ENCODE results near the gene PBOV1.
"Not testable (repeated sequence)": the region's sequence is repeated elsewhere in the genome, so short reads cannot be mapped to it uniquely, and the experiment has no call there.

Gene PBOV1

DNA sequence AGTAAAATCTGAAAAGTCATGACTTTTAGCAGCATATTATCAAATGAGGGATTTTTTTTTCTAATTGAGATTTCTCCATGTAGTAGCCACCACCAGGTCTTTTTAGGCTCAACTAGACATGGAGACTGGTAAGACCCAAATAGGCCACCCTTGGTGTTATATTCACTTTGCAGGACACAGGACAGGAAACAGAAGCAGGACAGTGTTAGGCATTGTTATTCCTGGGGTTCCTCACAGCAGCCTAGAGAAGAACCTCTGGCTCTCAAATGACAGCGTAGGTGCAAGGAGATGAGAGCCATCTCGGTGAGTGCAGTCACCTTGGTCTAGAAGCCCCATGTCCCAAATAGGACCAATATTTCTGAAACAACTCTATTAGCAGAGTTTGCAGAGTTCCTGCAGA, 19.2 kb upstream of the PBOV1 start:
- no peak for DNase-seq (ENCODE audit: low spot score)

DNA sequence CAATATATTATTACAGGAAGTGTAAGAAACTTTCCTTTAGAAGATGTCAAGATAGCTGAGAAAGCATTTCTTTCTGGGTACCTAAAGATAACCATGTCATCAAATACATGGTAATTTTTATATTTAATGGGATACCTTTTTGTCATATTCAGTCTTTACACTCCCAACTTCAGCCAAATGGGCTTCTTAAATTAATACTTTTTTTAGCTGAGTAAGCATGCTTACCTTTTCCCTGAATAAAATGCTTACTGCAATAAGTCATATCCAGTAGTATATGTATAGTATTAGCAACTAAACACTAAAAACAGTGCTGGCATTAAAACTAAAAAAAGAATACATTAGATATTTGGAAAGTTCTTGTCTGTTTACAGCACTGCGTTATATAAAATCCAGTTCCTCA, 17.4 kb upstream of the PBOV1 start:
- DNase-seq (ENCODE audit: low spot score), result no peak

DNA sequence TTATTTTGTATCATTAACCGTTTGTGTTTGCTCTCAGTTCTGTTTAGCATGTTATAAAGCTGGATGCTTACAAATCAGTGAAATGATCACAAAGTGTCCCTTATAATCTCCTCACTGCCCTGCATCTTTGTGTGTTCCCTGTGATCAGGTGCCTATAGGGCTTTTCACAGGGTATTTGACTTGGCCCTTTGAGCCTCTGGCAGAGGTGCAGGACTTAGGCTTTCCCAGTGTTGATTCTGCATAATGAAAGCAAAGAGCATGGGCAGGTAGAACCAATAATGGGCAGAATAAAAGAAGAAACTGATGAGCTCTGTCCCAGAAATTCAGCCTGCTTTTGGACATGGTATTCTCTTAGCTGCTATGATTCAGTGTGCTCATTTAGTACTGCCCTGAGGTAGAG, 16.9 kb upstream of the PBOV1 start:
- DNase-seq (ENCODE audit: low spot score), result no peak

DNA sequence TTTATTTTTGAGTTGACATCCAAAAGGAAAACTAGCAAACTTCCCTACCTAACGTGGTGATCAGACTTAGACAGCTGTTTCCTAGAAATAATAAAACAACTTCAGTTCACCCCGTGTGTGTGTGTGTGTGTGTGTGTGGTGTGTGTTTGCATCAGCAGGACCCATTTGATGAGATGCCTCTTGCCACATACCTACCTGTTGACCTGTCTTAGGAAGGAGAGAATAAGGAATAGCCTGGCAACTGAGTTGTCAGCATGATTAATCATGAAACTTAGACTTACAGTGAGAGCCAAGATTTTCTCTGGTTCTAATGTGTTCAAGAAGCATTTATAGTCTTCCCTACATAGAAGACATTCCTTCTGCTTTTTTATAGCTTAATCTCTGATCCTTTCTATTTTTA, 16.1 kb upstream of the PBOV1 start:
- DNase-seq (ENCODE audit: low spot score), result no peak

DNA sequence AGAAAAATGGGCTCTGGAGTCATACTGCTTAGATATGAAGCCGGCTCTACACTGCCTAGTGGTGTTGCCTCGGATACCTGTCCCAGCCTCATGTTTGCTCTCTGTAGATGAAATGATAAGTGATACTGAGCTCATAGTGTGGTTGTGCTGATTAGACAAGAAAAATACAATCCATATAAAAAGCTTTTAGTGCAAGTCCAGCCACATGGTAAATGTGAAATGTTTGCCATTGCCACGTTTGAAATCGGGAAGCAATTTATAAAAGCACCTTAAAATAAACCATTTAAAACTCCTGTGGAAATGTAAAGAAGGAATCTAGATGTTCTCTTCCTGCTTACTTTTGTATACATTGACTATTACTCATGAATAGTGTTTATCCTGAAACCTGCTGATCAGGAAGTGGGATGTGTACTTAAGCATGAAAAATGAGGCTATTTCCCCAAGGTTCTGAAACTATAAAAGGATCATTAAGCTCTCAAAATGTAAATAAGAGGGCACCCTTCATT, 13.1 kb upstream of the PBOV1 start:
- DNase-seq (ENCODE audit: low spot score), result no peak

DNA sequence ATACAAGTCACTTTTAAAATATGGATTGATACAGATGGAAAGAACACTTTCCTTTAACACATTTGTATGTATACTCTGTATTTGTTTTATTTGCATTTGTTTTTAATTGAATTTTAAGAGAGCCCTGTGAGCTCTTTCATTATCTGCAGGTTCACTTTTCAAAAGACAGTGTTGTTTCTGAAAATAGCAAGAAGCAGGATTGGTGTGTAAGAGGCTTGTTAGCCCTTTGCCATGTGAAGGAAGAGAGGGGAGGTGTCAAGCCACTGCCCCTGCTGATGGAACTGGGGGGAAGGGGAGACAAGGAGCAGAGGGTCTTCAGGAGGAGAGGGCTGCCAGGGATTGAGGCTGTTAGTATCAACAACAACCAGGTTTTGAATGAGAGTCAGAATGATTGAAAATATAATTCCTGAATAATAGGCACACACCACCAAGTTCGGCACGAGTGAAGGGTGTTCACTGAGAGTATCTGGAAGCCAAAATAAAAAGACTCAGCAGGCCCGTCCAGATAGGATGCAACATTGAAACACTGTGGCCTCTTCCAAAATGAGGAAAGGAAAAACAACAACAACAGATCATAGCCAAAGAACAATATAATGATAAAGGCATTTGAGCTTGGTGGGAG, 12.6 kb upstream of the PBOV1 start:
- DNase-seq (ENCODE audit: low spot score), result no peak

DNA sequence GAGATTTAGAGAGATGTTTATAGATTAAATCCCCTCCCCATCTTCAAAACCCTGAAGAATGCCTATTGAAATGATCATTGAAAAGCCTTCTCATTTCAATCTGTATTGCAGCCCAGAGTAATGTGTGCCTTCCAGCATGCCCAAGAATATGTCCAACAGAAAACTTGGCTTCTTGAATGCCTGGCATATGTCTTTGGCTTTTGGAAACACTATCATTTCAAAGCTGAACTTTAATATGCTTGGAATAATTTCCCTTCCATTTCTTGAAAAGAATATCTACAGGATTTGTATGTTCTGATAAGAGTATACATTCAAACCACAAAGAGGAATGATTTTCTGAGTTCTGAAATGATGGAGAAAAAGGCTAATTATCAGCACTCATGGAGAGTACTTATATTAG, 11.9 kb upstream of the PBOV1 start:
- DNase-seq (ENCODE audit: low spot score), result no peak

DNA sequence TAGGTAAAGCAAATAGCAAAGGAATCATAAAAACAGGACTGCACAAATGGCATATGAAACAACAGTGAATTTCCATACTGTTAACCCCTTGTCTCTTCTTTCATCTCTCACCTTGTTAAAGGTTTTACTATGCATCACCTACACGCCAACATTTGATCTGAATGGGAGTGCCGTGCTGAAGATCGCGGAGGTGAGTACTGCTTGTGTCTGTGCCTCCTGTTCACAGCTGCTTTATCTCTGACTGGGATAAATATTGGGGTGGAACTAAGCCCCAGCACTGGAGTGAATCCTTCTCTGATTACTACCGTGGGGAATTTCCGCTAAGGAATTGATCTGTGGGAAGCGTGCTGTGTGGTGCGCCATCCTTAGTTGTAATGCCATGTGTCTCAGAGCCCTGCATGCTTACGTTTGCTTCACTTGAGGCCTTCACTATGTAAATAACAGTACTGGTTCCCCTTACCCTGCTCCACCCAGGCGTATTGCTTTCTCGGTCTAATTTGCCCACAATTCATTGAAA, 11.4 kb upstream of the PBOV1 start:
- DNase-seq (ENCODE audit: low spot score), result no peak

DNA sequence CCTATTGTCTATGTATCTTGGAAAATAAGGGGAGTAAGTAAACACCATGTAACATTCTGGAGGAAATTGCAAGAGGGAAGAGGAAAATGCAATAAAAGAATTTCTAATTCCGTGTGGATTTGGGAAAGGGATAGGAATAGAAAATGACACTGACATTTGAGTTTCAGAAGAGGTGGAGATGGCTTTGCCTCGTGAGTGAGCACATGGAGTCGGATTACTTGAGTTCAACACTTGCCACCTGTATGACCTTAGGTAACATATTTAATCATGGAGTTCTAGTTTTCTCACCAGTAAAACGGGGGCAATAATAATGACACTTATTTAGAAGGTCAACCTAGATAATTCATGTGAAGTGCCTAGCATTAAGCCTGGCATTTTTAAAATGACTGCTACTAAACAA, 10.8 kb upstream of the PBOV1 start:
- DNase-seq (ENCODE audit: low spot score), result no peak

DNA sequence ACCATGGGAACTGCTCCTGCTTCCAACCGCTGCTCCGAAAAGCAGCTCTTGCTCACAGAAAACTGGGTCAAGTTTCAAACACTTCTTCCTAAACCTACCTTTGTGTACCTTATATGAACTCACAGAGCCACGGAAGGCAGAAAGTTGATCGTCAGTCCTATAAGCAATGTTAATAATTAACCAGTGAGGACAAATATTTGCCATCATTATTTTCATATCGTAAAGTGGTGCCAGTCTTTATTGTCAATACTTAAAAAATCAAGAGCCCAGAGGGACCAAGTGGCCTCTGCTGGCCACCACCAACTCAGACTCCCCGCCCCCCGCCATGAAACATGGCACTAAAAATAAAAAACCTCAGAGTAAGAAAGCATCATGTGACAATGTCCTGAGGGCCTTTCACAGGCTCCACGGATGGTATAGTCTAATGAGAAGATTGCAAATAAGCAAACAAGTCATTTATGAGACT, 9.1 kb upstream of the PBOV1 start:
- no peak for DNase-seq (ENCODE audit: low spot score)

DNA sequence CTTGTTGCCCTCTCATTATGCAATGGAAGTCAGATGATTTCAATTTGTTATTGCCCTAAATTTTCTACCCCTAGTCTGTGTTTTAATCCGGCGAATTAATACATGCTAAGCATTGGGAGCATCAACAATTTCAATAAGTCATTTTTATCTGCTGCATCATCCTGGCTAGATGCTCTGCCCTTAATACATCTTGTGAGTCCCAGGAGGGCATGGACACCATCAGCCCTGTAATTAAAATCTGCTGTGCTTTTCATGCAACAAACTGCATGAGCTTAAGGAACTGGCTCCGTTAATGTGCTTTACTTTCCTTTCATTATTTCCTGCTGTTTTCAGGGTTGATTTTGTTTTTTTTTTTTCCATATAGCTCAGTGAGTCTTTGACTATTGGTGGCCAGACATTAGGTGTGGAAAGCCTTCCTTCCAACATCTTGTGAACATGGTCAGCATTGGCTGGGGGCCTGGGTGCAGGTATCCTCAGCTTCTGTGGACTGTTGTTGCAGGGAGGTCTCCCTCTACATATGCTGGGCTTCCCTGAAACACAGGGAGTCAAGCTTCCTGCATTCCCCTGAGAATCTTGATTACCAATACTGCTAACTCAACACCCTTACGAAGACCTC, 8.5 kb upstream of the PBOV1 start:
- DNase-seq (ENCODE audit: low spot score), result no peak

DNA sequence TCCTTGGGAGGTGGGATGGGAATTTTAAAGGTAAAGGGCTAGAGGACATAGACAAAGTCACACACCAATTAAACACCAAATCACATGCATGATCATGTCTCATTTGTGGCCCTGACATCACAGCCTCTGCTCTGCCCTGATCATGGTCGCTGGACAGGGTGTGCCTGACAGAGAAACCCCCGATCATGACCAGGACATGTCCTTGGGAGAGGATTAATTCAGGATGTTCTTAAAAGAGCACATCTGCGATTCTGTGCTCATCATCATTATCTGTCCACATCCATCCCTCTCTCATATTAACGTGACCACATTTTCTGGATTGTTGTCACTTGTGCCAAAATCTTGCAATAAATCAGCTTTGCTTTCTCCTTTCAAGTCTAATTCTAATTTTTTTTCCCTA, 7.7 kb upstream of the PBOV1 start:
- no peak for DNase-seq (ENCODE audit: low spot score)

DNA sequence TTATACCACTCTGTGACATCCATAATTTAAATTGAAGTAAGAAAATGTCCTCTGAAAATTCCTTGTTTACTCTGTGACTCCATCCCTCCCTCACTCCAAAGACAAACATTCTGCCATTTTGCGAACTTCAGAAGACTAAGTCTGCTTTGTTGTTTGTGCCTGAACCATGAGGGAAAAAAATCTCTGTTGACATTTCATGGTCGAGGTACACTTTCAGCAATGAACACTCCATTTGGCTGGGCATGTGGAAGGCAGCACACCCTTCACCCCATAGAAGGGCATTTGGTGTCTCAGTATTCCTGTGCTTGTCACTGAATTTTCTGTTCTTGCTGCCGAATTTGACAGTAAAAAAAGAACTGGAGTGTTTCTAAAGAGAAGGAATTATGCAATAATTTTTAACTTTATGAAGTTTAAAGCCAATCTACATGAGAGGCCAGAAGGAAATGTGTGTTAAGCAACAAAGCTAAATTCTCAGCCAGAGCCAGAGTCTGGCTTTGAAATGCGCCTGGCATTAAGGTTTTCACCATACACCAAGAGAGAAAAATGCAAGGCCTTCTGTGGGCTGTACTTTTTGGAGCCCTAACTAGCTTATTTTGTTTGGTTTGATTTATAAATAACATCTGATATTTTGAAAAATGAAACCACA, 4.7 kb upstream of the PBOV1 start:
- no peak for DNase-seq (ENCODE audit: low spot score)

DNA sequence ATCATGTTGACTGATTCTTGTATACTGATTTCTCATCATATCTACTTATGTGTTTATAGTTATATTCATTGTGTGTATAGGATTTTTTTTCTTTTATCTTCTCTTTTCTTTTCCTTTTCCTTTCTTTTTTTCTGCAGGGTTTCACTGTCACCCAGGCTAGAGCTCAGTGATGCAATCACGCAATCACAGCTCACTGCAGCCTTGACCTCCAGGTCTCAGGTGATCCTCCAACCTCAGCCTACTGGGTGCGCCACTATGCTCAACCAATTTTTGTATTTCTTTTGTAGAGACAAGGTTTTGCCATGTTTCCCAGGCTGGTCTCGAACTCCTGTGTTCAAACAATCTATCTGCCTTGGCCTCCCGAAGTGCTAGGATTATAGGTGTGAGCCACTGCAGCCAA, 1.6 kb upstream of the PBOV1 start:
- DNase-seq (ENCODE audit: low spot score), result no peak

DNA sequence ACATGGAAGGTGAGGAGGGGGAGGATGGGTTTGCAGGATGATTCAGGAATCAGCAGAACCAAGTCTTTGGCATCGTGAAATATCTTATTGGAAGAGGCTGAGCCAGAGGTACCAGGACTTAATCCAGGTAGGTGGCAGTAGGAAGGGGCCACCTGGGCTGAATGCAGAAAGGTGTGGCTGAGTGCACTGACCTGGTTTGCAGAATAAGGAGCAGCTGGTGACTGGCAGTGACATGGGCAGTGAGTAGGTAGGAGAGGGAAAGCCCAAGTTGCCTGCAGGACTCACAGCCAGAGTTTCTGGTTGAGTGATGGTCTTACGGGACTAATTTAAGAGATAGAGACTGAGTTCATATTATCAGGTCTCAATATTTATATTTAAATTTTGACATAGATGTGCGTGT, 1.1 kb upstream of the PBOV1 start:
- DNase-seq (ENCODE audit: low spot score), result no peak

DNA sequence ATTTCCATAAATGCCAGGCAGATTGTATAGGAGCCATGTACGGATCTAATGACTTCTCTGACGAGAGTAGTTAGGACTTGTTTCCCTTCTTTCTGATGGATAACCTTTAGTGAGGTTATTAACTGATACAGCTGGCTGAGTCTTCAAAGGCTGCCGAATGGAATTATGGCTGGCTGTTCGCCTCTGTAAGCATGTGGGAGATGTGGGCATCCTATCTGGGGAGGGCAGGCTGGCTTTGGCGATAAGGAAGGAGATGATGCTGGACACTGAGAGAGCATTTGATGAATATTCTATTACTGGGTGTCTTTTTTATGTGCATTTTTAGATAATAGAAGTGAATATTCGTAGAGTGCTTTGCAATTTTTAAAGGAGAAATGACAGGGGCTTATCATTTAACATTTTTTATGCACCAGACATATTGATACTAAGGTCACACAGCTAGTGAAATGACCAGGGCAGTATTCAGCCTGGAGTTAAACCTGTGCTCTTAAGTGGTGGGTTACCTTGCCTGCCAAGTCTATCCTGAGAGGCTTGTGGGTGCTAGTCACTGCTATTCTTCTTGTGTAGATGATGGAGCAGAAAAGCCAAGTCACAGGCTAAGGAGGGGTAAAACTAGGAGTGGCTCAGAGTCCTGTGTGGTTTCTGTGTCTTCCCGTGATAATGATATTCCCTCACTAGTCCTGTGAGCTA, 3.1 kb downstream of the PBOV1 start:
- DNase-seq (ENCODE audit: low spot score), result no peak

DNA sequence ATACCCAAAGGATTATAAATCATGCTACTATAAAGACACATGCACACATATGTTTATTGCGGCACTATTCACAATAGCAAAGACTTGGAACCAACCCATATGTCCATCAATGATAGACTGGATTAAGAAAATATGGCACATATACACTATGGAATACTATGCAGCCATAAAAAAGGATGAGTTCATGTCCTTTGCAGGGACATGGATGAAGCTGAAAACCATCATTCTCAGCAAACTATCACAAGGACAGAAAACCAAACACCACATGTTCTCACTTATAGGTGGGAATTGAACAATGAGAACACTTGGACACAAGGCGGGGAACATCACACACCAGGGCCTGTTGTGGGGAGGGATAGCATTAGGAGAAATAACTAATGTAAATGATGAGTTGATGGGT, 5.8 kb downstream of the PBOV1 start:
- DNase-seq (ENCODE audit: low spot score), result not testable (repeated sequence)

DNA sequence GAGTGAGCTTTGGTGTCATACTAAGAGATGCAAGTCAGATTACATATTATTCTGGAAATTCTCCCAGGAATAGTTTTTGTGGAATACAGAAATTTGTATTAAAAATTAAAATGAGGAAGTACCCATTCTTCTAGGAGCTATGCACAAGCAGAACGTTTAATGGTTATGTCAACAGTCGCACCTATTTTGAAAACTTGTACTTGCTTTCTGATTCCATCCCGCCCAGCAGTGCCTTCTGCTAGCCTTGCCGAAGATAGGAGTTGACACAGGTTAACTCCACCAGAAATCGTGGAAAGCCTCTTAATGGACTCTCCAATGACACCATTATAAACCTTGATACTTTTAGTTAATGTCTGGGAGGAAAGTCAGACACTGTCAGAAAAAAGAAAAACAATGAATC, 6.7 kb downstream of the PBOV1 start:
- DNase-seq (ENCODE audit: low spot score), result no peak

DNA sequence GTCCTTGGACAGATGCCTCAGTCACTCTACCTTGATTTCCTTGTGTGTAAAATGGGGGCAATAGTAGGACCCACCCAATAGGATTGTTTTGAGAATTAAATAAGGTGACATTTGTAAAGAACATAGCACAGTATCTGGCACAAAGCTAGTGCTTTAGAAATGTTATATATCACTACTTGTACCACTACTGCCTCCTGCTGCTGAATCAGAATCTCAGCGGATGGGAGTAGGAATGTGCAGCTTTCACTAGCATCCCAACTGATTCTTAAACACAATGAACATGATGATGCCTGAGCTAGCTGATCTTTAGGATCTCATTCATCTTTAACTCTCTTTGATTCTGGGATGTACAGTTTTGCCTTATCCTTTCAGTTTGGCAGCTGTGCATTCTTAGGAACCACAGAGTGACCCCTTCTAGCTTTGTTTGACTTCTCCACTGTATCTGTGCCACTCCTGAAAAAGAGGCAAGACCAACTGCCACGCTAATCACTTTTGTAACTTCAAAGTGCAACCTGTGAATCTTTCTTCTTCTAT, 7.2 kb downstream of the PBOV1 start:
- DNase-seq (ENCODE audit: low spot score), result no peak

DNA sequence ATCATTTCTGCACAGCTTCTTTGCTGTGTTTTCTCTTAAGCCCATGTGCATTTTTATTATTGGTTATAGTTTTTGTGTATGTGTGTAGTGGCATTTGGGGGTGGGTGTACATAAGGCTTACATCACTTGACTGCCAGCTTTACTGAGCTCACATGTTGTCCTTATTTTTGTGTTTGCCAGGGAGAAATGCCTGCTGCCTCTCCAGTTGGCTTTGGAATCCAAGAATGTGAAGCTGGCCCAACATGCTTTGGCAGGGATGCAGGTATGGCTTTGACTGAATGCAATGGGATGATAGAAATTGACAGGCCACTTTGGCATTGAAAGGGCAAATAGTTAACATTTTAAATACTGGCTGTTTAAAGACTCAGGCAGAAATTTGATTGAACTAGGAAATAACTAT, 11.4 kb downstream of the PBOV1 start:
- DNase-seq (ENCODE audit: low spot score), result no peak

DNA sequence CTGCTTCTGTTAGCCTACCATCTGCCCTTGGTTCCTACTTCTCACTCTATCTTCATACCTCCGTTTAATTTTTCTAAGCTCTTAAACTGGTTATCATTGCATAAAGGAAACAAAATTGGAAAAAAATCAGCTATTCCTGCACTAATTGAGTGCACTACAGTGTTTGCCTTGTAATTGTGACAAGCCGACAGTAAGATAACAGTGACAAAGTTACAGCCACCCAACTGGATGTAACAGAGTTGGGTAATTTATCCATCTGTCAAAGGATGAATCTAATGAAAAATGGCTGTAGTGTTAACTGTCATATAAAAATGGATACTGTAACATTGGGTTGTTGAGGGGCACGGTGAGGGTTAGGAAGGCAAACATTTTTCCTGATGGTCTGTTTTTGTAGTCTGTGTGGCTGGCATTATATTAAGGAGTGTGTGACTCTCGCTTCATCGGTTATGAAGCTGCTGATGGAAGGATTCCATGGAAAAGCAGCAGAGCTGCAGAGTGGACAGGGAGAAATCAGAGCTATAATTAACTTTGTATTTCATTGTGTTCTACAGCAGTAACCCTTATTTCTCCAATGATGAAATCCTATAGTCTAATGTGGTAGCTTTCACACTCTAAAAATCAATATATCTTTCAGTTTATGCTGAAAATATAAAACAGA, 12.7 kb downstream of the PBOV1 start:
- DNase-seq (ENCODE audit: low spot score), result no peak

DNA sequence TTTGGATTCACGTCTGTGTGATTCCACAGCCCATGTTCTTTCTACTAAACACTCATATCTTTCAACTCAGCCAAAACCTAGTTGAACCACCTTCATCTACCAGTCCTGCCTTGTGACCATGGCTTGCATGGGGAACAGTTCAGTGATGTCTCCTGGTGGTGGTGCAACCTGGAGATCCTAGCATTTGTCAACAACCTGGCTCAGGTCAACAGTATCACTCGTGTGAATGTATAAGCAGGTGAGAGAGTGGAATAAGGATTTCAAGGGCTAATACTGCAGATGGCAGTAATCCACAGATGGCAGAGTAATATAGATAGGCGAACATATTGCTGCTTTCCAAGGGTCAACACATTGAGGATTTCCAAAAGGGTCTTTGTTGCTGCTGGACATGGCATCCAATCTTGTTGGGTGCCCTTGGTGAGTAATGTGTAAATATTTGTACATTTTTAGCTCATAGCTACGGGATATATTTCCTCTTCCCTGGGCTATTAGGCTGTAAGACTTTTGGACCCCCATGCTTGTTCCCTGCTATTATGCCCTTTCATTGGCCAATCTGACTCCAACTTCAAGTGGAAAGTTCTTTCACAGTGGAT, 13.4 kb downstream of the PBOV1 start:
- DNase-seq (ENCODE audit: low spot score), result no peak

All from kidney capillary endothelial cell (primary cell).